ENCODE results near the gene DESI2. TPM values are rescaled to one million over a fixed set of nuclear protein-coding genes. Genes with fewer than 3 reads are reported as not detected.

The DESI2 gene
- total RNA-seq, 1 experiment from 2014 or later = 44.6 TPM

DNA sequence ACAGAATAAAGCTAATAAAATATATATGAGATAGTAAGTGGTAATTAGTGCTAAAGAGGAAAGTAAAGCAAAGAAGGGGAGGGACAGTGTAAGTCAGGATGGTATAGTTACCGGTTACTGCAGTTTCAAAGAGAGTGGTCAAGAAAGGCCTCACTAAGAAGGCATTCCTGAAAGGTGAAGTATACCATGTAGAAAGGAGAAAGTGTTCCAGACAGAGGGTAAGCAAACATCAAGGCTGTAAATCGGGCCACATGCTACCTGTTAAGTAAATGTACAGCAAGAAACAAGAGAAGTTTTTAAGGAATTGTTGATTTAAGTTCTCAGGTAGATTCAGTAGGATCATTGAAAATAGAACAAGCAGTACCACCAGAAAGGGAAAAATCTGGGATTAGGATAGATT lies 9.7 kb downstream of the DESI2 start:
- ChIA-PET POLR2A (no interaction called here), RAD21 (ENCODE audit: low non-redundant PET in 1 of 2, low total read pairs in 2 of 2, uncharacterized antibody in 2 of 2, unreplicated experiment in 2 of 2) (no interaction called here)

DNA sequence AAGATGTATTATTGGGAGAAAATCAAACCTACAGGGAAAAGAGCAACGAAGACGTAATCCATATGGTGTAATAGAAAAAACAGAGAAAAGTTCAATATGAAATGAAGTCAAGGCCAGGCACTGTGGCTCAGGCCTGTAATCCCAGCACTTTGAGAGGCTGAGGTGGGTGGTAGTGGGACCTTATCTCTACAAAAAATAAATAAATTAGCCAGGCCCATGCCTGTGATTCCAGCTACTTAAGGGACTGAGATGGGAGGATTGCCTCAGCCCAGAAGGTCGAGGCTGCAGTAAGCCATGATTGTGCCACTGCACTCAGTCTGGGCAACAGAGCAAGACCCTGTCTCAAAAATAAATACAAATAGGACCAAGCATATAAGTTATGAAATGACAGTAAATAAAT lies 11.4 kb downstream of the DESI2 start:
- H3K4me1 ChIP-seq (ENCODE audit: control insufficient read depth in 1 of 2, insufficient read depth in 2 of 2, low read length in 2 of 2) = no peaks in the 10 kb centered on the region
- H4K20me1 ChIP-seq (ENCODE audit: insufficient read depth) = no peaks in the 10 kb centered on the region
- no peak for DNase-seq (ENCODE audit: low read depth, low spot score)
- intact Hi-C loops (cut with micrococcal nuclease) = no loop called here
- ATAC-seq = no peak
- CTCF ChIA-PET = no interaction called here
- H2AFZ ChIP-seq (ENCODE audit: low read depth, low read length, poor library complexity, severe bottlenecking) = no peak overlapping the region
- POLR2A ChIA-PET = no interaction called here
- no TSS peak for BruUV-seq (replicated peaks)
- H3K27me3 ChIP-seq (ENCODE audit: insufficient read depth, low read length) = no peaks in the 10 kb centered on the region
- TF ChIP-seq, protein P1, sequence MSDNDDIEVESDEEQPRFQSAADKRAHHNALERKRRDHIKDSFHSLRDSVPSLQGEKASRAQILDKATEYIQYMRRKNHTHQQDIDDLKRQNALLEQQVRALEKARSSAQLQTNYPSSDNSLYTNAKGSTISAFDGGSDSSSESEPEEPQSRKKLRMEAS (IDR thresholded peaks at IDR 0.05) = no peak
- TF ChIP-seq EZH2phosphoT487 (IDR thresholded peaks at IDR 0.05; ENCODE audit: borderline replicate concordance) = no peak
- no peak for TF ChIP-seq ELF1 (IDR thresholded peaks at IDR 0.05; ENCODE audit: borderline replicate concordance, low read depth)
- no peak for TF ChIP-seq EZH2 (IDR thresholded peaks at IDR 0.05)
- no peak for TF ChIP-seq SP1 (IDR thresholded peaks at IDR 0.05; ENCODE audit: low read depth)
- no peak for TF ChIP-seq FOSL1 (IDR thresholded peaks at IDR 0.05; ENCODE audit: low read depth)
- TF ChIP-seq POLR2AphosphoS5 (IDR thresholded peaks at IDR 0.05; ENCODE audit: low read depth, low read length) = no peak
- TF ChIP-seq, protein P2, sequence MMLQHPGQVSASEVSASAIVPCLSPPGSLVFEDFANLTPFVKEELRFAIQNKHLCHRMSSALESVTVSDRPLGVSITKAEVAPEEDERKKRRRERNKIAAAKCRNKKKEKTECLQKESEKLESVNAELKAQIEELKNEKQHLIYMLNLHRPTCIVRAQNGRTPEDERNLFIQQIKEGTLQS (IDR thresholded peaks at IDR 0.05) = no peak
- TF ChIP-seq CTCF (IDR thresholded peaks at IDR 0.05 in 2 of 3, conservative IDR thresholded peaks at IDR 0.05 in 1 of 3; ENCODE audit: borderline replicate concordance in 1 of 3, insufficient read depth in 1 of 3, low read depth in 2 of 3, low read length in 2 of 3) = no peak
- no peak for TF ChIP-seq SRF (IDR thresholded peaks at IDR 0.05; ENCODE audit: low read depth)
- no peak for TF ChIP-seq POLR2A (IDR thresholded peaks at IDR 0.05; ENCODE audit: borderline replicate concordance, extremely low read depth, insufficient read depth, insufficient read length)
- TF ChIP-seq CEBPB (IDR thresholded peaks at IDR 0.05; ENCODE audit: low read depth) = no peak
- H3K36me3 ChIP-seq (ENCODE audit: control insufficient read depth in 1 of 2, insufficient read depth in 2 of 2, low read length in 2 of 2) = peaks cover 0 to 8% of the 10 kb centered on the region in 2 experiments; a peak in 1 of 4 replicates
- no peaks in the 10 kb centered on the region; a peak in 1 of 4 replicates for H3K9me3 ChIP-seq (ENCODE audit: control insufficient read depth in 1 of 2, insufficient read depth in 1 of 2, low read depth in 1 of 2, low read length in 2 of 2)
- H3K9me2 ChIP-seq (ENCODE audit: insufficient read depth) = no peaks in the 10 kb centered on the region
- H3K4me3 ChIP-seq (replicated peaks in 1 of 2; ENCODE audit: low read depth in 1 of 2, low read length in 2 of 2) = no peak overlapping the region
- RAD21 ChIA-PET (ENCODE audit: low non-redundant PET in 1 of 2, low total read pairs in 2 of 2, uncharacterized antibody in 2 of 2, unreplicated experiment in 2 of 2) = no interaction called here
- H3K27ac ChIP-seq (ENCODE audit: low read depth, low read length) = no peak overlapping the region
- peaks cover 82% of the 10 kb centered on the region for H3K79me2 ChIP-seq (ENCODE audit: insufficient read depth, low read length)
- no peak overlapping the region for H3K9ac ChIP-seq (ENCODE audit: low read length)
- no peak overlapping the region for H3K4me2 ChIP-seq (ENCODE audit: low read length)

More for the DNA sequence above, 9.7 kb downstream of the DESI2 start:
- no peaks in the 10 kb centered on the region for H3K9me2 ChIP-seq (ENCODE audit: insufficient read depth)
- DNase-seq (ENCODE audit: low read depth, low spot score) = no peak
- H3K9ac ChIP-seq (ENCODE audit: low read length) = no peak overlapping the region
- no peak for ATAC-seq
- H3K4me3 ChIP-seq (replicated peaks in 1 of 2; ENCODE audit: low read depth in 1 of 2, low read length in 2 of 2) = no peak overlapping the region
- H3K4me2 ChIP-seq (ENCODE audit: low read length) = no peak overlapping the region
- TF ChIP-seq TCF7L2 (IDR thresholded peaks at IDR 0.05; ENCODE audit: borderline replicate concordance, extremely low read depth, insufficient read depth, insufficient read length) (no peak), FOSL1 (IDR thresholded peaks at IDR 0.05; ENCODE audit: low read depth) (no peak), ELF1 (IDR thresholded peaks at IDR 0.05; ENCODE audit: borderline replicate concordance, low read depth) (no peak), EGR1 (IDR thresholded peaks at IDR 0.05; ENCODE audit: low read depth) (no peak), POLR2A (IDR thresholded peaks at IDR 0.05; ENCODE audit: borderline replicate concordance, extremely low read depth, insufficient read depth, insufficient read length) (no peak), POLR2AphosphoS5 (IDR thresholded peaks at IDR 0.05; ENCODE audit: low read depth, low read length) (no peak)
- H4K20me1 ChIP-seq (ENCODE audit: insufficient read depth) = no peaks in the 10 kb centered on the region
- no TSS peak for BruUV-seq (replicated peaks)
- peaks cover 0 to 10% of the 10 kb centered on the region in 2 experiments; a peak in 2 of 4 replicates for H3K36me3 ChIP-seq (ENCODE audit: control insufficient read depth in 1 of 2, insufficient read depth in 2 of 2, low read length in 2 of 2)
- H3K27me3 ChIP-seq (ENCODE audit: insufficient read depth, low read length) = no peaks in the 10 kb centered on the region
- H2AFZ ChIP-seq (ENCODE audit: low read depth, low read length, poor library complexity, severe bottlenecking) = no peak overlapping the region
- intact Hi-C loops (cut with micrococcal nuclease) = no loop called here
- H3K9me3 ChIP-seq (ENCODE audit: control insufficient read depth in 1 of 2, insufficient read depth in 1 of 2, low read depth in 1 of 2, low read length in 2 of 2) = no peaks in the 10 kb centered on the region; a peak in 1 of 4 replicates
- H3K79me2 ChIP-seq (ENCODE audit: insufficient read depth, low read length) = peaks cover 83% of the 10 kb centered on the region
- H3K4me1 ChIP-seq (ENCODE audit: control insufficient read depth in 1 of 2, insufficient read depth in 2 of 2, low read length in 2 of 2) = no peaks in the 10 kb centered on the region
- CTCF ChIA-PET = no interaction called here
- no peak overlapping the region for H3K27ac ChIP-seq (ENCODE audit: low read depth, low read length)

Data from HCT116 (cell line).